WI38 (cell line): Measurements from ENCODE around the gene C3orf70.

Source experiments
- H3K4me3 ChIP-seq: 2 replicates; pipeline ENCODE4 v1.5.1; 2011; ENCODE audit warnings: low read depth, mild to moderate bottlenecking, control low read depth, low read length
- CTCF ChIP-seq: IDR thresholded peaks from 2 replicates; pipeline ENCODE4 v1.5.1; 2012; ENCODE audit warnings: low read depth, mild to moderate bottlenecking, control low read depth, low read length

C3orf70 gene

GRCh38 chr3:185065059-185065458 lies 87.8 kb downstream of the C3orf70 start:
- H3K4me3 ChIP-seq: no peak overlapping the region
- TF ChIP-seq CTCF: no peak

DNA sequence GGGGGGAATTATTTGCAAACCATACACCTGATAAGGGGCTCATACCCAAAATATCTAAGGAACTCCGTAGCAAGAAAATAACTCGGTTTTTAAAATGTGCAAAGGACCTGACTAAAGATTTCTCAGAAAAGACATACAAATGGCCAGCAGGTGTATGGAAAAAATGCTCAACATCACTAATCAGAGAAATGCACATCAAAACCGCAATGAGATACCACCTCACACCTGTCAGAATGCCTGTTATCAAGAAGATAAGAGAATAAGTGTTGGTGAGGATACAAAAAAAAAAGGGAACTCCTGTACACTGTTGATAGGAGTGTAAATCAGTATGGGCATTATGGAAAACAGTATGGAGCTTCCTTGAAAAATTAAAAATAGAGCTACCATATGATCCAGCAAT lies 89.4 kb downstream of the C3orf70 start:
- H3K4me3 ChIP-seq: no peak overlapping the region

DNA sequence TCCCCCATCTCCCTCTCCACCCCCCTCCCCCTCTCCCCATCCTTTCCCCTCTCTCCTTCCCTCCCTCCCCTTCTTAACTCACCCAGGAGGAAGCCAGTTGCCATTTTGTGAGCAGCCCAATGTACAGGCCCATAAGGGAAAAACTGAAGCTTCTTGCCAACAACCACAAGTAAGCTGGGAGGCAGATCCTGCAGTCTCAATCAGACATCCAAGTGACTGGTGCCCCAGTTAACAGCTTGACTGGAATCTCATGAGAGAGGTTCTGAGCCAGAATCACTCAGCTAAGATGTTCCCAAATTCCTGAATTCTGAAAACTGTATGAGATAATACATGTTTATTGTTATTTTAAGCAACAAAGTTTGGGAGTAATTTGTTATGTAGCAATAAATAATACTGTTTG lies 90.7 kb downstream of the C3orf70 start:
- no peak overlapping the region for H3K4me3 ChIP-seq
- TF ChIP-seq CTCF: no peak

More for the DNA sequence above, 89.4 kb downstream of the C3orf70 start:
- no peak for TF ChIP-seq CTCF

DNA sequence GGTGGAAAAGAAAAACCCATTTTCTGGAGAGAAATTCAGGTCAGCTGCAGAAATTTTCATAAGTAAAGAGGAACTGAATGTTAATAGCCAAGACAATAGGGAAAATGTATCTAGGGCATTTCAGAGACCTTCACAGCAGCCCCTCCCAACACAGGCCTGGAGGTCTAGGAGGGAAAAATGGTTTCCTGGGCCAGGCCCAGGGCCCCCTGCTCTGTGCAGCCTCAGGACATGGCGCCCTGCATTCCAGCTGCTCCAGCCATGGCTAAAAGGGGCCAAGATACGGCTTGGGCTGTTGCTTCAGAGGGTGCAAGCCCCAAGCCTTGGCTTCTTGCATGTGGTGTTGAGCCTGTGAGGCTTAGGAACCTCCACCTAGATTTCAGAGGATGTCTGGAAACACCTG lies 92.2 kb downstream of the C3orf70 start:
- no peak overlapping the region for H3K4me3 ChIP-seq
- TF ChIP-seq CTCF: no peak

GRCh38 chr3:185059766-185060165 lies 93.1 kb downstream of the C3orf70 start:
- H3K4me3 ChIP-seq: no peak overlapping the region
- no peak for TF ChIP-seq CTCF

DNA sequence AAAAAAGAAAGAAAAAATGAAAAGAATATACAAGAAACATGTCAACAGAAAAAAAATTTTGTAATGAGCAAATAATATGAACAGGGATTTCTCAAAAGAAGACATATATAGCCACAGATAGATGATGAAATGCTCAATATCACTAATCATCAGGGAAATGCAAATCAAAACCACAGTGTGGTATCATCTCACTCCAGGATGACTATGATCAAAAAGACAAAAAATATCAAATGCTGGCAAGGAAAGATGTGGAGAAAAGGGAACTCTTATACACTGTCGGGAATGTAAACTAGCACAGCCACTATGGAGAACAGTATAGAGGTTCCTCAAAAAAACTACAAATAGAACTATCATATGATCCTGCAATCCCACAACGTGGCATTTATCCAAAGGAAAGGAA lies 94.1 kb downstream of the C3orf70 start:
- TF ChIP-seq CTCF: no peak
- no peak overlapping the region for H3K4me3 ChIP-seq

GRCh38 chr3:185057829-185058228 lies 95.0 kb downstream of the C3orf70 start:
- H3K4me3 ChIP-seq: no peak overlapping the region
- no peak for TF ChIP-seq CTCF
